H1 (cell line): Measurements from ENCODE around the gene SEC61A1. TPM values are rescaled to one million over a fixed set of nuclear protein-coding genes. Genes with fewer than 3 reads are reported as not detected.
A peak's percentile ranks its signal among the peaks of the same experiment; 100 is the strongest.

Experiments
- ATF3 ChIP-seq: IDR thresholded peaks from 2 replicates; pipeline ENCODE4 v1.6.1; 2011; ENCODE audit warnings: low read depth, mild to moderate bottlenecking, low read length; ENCODE audit not compliant: insufficient read depth
- BACH1 ChIP-seq: IDR thresholded peaks from 2 replicates; pipeline ENCODE4 v1.6.1; 2012; ENCODE audit warnings: low read length, improper control_type of control experiment
- BCL11A ChIP-seq, 2 experiments: IDR thresholded peaks; one replicate each; pipeline ENCODE4 v1.6.1; 2011; ENCODE audit warnings: low read depth in 2 of 2, low read length in 2 of 2, mild to moderate bottlenecking in 2 of 2
- EZH2 ChIP-seq: fragments of 200-600 bp; sonication (generic); IDR thresholded peaks from 2 replicates; pipeline ENCODE4 v1.7.1; 2012; ENCODE audit warnings: low read depth, mild to moderate bottlenecking, moderate library complexity, low read length, inconsistent platforms; ENCODE audit not compliant: severe bottlenecking
- GTF2F1 ChIP-seq: IDR thresholded peaks from 2 replicates; pipeline ENCODE4 v1.6.1; 2012; ENCODE audit warnings: low read depth, low read length, improper control_type of control experiment, borderline replicate concordance
- HDAC2 ChIP-seq, 2 experiments: fragments of 300-600 bp in 1 of 2; sonication (generic) in 1 of 2; IDR thresholded peaks; 2 replicates each; pipeline ENCODE4 v1.6.1; 2011 to 2012; ENCODE audit warnings: low read depth in 2 of 2, low read length in 2 of 2, mild to moderate bottlenecking in 2 of 2, moderate library complexity in 2 of 2, borderline replicate concordance in 1 of 2, inconsistent platforms in 1 of 2
- HDAC6 ChIP-seq: IDR thresholded peaks from one replicate; pipeline ENCODE4 v1.7.1; 2012; ENCODE audit warnings: low read depth, mild to moderate bottlenecking, inconsistent platforms, low read length, moderate library complexity
- JUND ChIP-seq: IDR thresholded peaks from 2 replicates; pipeline ENCODE4 v1.6.1; 2011; ENCODE audit warnings: mild to moderate bottlenecking, improper control_type of control experiment, low read length
- KDM5A ChIP-seq: fragments of 200-600 bp; IDR thresholded peaks from 2 replicates; pipeline ENCODE4 v1.7.1; 2012; ENCODE audit warnings: mild to moderate bottlenecking, low read length, inconsistent platforms, mixed read lengths
- MAFK ChIP-seq: IDR thresholded peaks from 2 replicates; pipeline ENCODE4 v1.6.1; 2012; ENCODE audit warnings: low read depth, mild to moderate bottlenecking, improper control_type of control experiment, low read length
- PHF8 ChIP-seq: fragments of 200-600 bp; sonication (generic); conservative IDR thresholded peaks from 2 replicates; pipeline ENCODE4 v1.7.1; 2012; ENCODE audit warnings: low read depth, mild to moderate bottlenecking, inconsistent platforms, low read length, moderate library complexity
- RAD21 ChIP-seq, 2 experiments: IDR thresholded peaks in 1 of 2; conservative IDR thresholded peaks in 1 of 2; 2 replicates each; pipeline ENCODE4 v1.6.1; 2011; ENCODE audit warnings: low read depth in 2 of 2, low read length in 2 of 2, improper control_type of control experiment in 1 of 2, inconsistent platforms in 1 of 2, mild to moderate bottlenecking in 1 of 2, moderate library complexity in 1 of 2
- RBBP5 ChIP-seq: IDR thresholded peaks from 2 replicates; pipeline ENCODE4 v1.7.1; 2012; ENCODE audit warnings: low read depth, mild to moderate bottlenecking, inconsistent platforms, low read length, moderate library complexity, borderline replicate concordance
- RNF2 ChIP-seq: fragments of 200-900, 300-1000 bp; sonication (generic); IDR thresholded peaks from 2 replicates; pipeline ENCODE4 v1.7.1; 2016; ENCODE audit warnings: borderline replicate concordance, low read depth, mild to moderate bottlenecking, antibody characterized with exemption, low read length; ENCODE audit not compliant: poor library complexity, severe bottlenecking; ENCODE audit errors: missing control alignments
- SIN3A ChIP-seq, 2 experiments: IDR thresholded peaks in 1 of 2; conservative IDR thresholded peaks in 1 of 2; 2 replicates each; pipeline ENCODE4 v1.6.1; 2011 to 2012; ENCODE audit warnings: low read length in 2 of 2, improper control_type of control experiment in 1 of 2, low read depth in 1 of 2, mild to moderate bottlenecking in 1 of 2
- SP2 ChIP-seq: IDR thresholded peaks from 2 replicates; pipeline ENCODE4 v1.6.1; 2012; ENCODE audit warnings: mild to moderate bottlenecking, low read length, inconsistent platforms
- TCF12 ChIP-seq: IDR thresholded peaks from 2 replicates; pipeline ENCODE4 v1.6.1; 2011; ENCODE audit warnings: low read depth, mild to moderate bottlenecking, low read length
- USF2 ChIP-seq: IDR thresholded peaks from 2 replicates; pipeline ENCODE4 v1.6.1; 2011; ENCODE audit warnings: low read length, improper control_type of control experiment
- YY1 ChIP-seq: IDR thresholded peaks from 2 replicates; pipeline ENCODE4 v1.6.1; 2011; ENCODE audit warnings: low read depth, mild to moderate bottlenecking, low read length
- ZNF274 ChIP-seq: IDR thresholded peaks from 2 replicates; pipeline ENCODE4 v1.7.0; 2012; ENCODE audit warnings: low read length, borderline replicate concordance; ENCODE audit errors: extremely low read depth
- polyA plus RNA-seq, 7 experiments: library from polyadenylated mRNA; depleted of rRNA in 3 of 7; stranded (reverse) in 5 of 7; unstranded in 2 of 7; fragments of >200 nt in 5 of 7; fragments of 200-250 nt in 2 of 7; gene quantifications; 1 replicate in 5 of 7; 2 replicates in 1 of 7; 4 replicates in 1 of 7; pipeline versions ENCODE4 v1.2.1 to v1.2.3, GENCODE V29; 2011 to 2013; ENCODE audit warnings: missing spikeins in 2 of 7, mixed read lengths in 2 of 7
- total RNA-seq: library from RNA; stranded (reverse); fragmentation: NEBNext Ultra II Directional; extraction: Animal tissue kit (Norgen Biotek cat#: 25700); gene quantifications from 2 replicates; pipeline ENCODE4 v1.2.1, GENCODE V29; 2021

The SEC61A1 gene
- total and polyA plus RNA-seq, 2 of the 8 experiments (the other 6 are each of a cell fraction or from before 2014, with no cell fraction given) = 133 to 165 TPM

- TF ChIP-seq KDM5A (no peak), SP2 (no peak), ZNF274 (no peak), HDAC2 (IDR thresholded peaks at IDR 0.05; ENCODE audit: borderline replicate concordance in 1 of 2, low read depth in 2 of 2, low read length in 2 of 2) (peak; percentile 3 to 94; a peak in 2 of 4 replicates), EZH2 (no peak), PHF8 (no peak), TCF12 (no peak), BACH1 (peak; percentile 92), GTF2F1 (no peak), RBBP5 (peak; percentile 35; the same call in 1 of the 2 replicates), BCL11A (IDR thresholded peaks at IDR 0.05; ENCODE audit: low read depth in 2 of 2, low read length in 2 of 2) (no peak), MAFK (no peak), USF2 (no peak), RNF2 (no peak), SIN3A (conservative IDR thresholded peaks at IDR 0.05 in 1 of 2, IDR thresholded peaks at IDR 0.05 in 1 of 2; ENCODE audit: low read depth in 1 of 2, low read length in 2 of 2) (peak; percentile 54 to 63; a peak in 1 of 4 replicates), HDAC6 (no peak), RAD21 (IDR thresholded peaks at IDR 0.05 in 1 of 2, conservative IDR thresholded peaks at IDR 0.05 in 1 of 2; ENCODE audit: low read depth in 2 of 2, low read length in 2 of 2) (peak; percentile 66 to 72), YY1 (no peak), JUND (0 out of 2 replicates have a peak, but pooled peaks have one; percentile 13), ATF3 (0 out of 2 replicates have a peak, but pooled peaks have one; percentile 16)
Measured at GRCh38 chr3:128075522-128076482, 23.6 kb downstream of the SEC61A1 start (continued).
